Effector memory CD4-positive, alpha-beta T cell (primary cell): ENCODE measurements around the gene NTMT1.

Experiments used
- DNase-seq, 3 donors: peaks; one replicate each; pipeline ENCODE4 v3.0.0-alpha.2; 2020
- H3K27ac ChIP-seq: 2 replicates; pipeline ENCODE4 v1.7.0; 2013; ENCODE audit warnings: mild to moderate bottlenecking, low read length, moderate library complexity; ENCODE audit not compliant: insufficient read depth, poor library complexity, severe bottlenecking
- H3K27me3 ChIP-seq: replicated peaks from 2 replicates; pipeline ENCODE4 v1.7.0; 2013; ENCODE audit warnings: mild to moderate bottlenecking, low read length; ENCODE audit not compliant: insufficient read depth, control insufficient read depth, poor library complexity, severe bottlenecking
- H3K36me3 ChIP-seq: 2 replicates; pipeline ENCODE4 v1.7.0; 2013; ENCODE audit warnings: mild to moderate bottlenecking, low read length, moderate library complexity; ENCODE audit not compliant: control insufficient read depth, insufficient read depth
- H3K4me1 ChIP-seq: 2 replicates; pipeline ENCODE4 v1.7.0; 2013; ENCODE audit warnings: low read length, mild to moderate bottlenecking; ENCODE audit not compliant: control insufficient read depth, insufficient read depth, poor library complexity, severe bottlenecking
- H3K4me3 ChIP-seq: 2 replicates; pipeline ENCODE4 v1.7.0; 2013; ENCODE audit warnings: low read length, low read depth, mild to moderate bottlenecking; ENCODE audit not compliant: insufficient read depth, poor library complexity, severe bottlenecking
- H3K9me3 ChIP-seq: 2 replicates; pipeline ENCODE4 v1.7.0; 2013; ENCODE audit warnings: mild to moderate bottlenecking, low read length, moderate library complexity; ENCODE audit not compliant: control insufficient read depth
- total RNA-seq, 3 donors: gene quantifications; one replicate each; lab custom pipeline; 2026; lab: John Stamatoyannopoulos, UW

NTMT1 gene, protein sequence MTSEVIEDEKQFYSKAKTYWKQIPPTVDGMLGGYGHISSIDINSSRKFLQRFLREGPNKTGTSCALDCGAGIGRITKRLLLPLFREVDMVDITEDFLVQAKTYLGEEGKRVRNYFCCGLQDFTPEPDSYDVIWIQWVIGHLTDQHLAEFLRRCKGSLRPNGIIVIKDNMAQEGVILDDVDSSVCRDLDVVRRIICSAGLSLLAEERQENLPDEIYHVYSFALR
- 24.6 to 36.8 (median 26.8) reads per million in 3 donors for total RNA-seq

DNA sequence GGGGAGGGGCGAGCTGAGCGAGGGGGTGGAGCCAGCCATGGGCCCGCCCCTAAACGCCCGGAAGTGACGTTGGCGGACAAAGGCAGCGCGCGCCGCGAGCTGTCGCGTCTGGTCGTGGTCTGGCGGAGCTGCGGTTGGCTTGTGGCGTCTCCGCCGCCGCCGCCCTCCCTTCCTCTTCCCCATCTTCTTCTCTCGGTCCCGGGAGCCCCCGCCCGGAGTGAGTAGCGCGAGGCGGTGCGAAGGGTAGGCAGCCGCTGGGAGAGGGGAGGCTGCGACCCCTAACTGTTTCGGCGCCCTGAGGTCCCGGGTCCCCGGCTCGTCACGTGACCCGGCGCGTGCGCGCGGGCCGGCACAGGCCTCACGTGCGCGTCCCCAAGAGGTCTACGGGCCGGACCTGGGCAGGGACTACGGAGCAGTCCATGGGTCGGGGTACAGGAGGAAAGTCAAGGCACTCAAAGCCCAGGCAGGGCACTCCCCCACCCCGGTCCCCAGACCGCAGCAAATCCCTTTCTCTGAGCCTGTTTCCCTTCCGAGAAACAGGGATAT, at the start of gene NTMT1:
Gene NTMT1, plus strand, starts transcription at position 85 of the 546 bp plus-strand sequence. CDS start 6,541 bp downstream, outside the sequence.
- Histone ChIP-seq H3K27ac (peak within 1 kb of the TSS; percentile 94), H3K4me1 (peaks cover 43% of the 10 kb centered on the region), H3K9me3 (no peaks in the 10 kb centered on the region), H3K36me3 (no peaks in the 10 kb centered on the region), H3K4me3 (peak within 1 kb of the TSS; percentile 86), H3K27me3 (peaks cover 9% of the 10 kb centered on the region)
- DNase-seq, result peak; percentile 88 to 91 (median 91)

DNA sequence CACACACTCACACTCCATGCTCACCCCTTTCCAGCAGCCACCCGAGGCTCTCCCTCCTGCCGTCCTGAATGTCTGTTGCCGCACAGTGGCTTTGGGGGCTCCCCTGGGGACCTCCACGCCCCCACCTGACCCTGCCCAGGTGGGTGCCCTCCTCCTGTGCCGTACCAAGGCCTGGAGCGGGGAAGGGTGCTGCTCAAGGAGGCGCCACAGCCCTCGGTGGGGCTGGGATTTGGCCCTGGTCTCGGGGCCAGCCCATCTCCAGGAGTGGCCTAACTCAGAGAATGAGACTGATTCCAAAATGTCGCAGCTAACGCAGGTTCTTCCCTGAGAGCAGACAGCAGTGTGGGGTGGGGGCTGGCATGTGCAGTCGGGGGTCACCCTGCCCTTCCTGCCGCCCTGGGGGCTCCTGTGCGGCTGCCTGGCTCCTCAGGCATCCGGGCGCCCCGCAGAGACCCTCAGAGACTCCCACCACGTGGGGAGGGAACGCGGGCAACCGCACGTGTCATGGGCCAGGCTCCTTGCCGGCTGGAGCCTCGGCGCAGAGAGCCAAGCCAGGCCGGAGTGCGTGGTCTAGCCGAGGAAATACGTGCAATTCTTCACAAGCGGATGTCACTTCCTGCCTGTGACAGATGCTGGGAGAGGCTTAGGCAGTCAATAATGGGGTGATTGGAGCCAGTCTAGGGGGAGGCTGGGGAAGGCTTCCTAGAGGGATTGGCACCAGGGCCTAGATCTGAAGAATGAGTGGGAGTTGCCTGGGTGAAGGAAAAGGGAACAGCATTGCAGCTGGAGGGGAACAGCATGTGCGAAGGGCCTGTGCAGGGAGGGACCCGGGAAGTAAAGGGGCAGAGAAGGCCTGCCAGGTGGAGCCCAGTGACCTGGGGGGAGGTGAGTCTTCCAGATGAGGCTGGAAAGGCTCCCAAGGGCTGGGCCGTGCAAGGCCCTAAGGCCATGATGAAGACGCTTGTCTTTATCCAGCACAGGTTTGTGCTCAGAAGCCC, 49.1 kb upstream of the NTMT1 start:
- Histone ChIP-seq H3K4me3 (no peak overlapping the region), H3K27ac (no peak overlapping the region), H3K4me1 (peaks cover 14% of the 10 kb centered on the region), H3K27me3 (no peaks in the 10 kb centered on the region), H3K36me3 (no peaks in the 10 kb centered on the region), H3K9me3 (no peaks in the 10 kb centered on the region)
- DNase-seq, result no peak

DNA sequence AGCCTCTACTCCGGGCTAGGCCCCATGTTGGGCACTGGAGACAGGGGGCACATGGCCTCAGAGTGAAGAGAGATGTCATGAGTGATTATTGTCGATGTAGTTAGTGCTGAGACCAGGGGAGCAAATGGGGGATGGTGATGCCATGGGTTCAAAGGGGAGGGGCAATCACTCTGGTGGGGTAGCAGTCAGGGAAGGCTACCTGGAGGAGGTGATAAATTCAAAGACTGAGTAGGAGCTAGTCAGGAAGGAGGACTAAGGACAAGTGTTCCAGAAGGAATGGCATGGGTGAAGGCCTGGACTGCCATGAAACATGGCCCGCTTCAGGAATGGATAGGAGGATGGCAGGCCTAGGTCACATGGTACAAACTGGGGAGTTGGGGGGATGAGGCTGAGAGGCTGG, 46.7 kb upstream of the NTMT1 start:
- Histone ChIP-seq H3K4me3 (no peak overlapping the region), H3K9me3 (no peaks in the 10 kb centered on the region), H3K27ac (no peak overlapping the region), H3K27me3 (no peaks in the 10 kb centered on the region), H3K4me1 (peaks cover 30% of the 10 kb centered on the region), H3K36me3 (no peaks in the 10 kb centered on the region)
- DNase-seq, result no peak

DNA sequence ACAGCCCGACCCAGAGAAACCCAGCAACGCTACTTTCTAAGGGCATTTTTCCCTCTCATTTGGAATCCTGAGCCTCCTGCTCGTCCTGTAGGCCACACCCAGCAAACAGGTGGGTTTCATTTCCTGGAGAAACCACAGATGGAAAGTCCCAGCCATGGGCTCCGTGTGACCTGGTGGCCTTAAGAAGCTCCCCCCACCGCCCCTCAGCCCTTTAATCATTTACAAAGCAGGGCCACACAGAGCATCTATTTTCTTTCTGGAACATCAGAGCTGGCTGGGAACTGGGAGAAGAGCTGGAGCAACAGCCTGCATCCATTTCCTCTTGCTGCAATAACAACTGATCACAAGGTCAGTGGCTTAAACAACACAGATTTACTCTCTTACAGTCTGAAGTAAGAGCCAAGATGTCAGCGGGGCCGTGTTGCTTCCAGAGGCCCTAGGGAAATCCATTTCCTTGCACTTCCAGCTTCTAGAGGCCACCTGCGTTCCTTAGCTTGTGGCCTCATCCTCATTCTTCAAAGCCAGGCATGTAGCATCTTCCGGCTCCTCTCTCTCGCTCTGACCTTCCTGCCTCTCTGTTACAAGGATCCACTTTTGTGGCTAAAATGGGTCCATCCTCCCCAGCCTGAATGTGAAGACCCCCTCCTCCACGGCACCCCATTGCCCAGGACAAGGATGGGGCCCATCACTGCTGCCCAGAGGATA, 45.6 kb upstream of the NTMT1 start:
- DNase-seq, result peak in 1 of 3 donors; percentile 18
- peaks cover 34% of the 10 kb centered on the region for H3K4me1 ChIP-seq
- H3K4me3 ChIP-seq, result no peak overlapping the region

DNA sequence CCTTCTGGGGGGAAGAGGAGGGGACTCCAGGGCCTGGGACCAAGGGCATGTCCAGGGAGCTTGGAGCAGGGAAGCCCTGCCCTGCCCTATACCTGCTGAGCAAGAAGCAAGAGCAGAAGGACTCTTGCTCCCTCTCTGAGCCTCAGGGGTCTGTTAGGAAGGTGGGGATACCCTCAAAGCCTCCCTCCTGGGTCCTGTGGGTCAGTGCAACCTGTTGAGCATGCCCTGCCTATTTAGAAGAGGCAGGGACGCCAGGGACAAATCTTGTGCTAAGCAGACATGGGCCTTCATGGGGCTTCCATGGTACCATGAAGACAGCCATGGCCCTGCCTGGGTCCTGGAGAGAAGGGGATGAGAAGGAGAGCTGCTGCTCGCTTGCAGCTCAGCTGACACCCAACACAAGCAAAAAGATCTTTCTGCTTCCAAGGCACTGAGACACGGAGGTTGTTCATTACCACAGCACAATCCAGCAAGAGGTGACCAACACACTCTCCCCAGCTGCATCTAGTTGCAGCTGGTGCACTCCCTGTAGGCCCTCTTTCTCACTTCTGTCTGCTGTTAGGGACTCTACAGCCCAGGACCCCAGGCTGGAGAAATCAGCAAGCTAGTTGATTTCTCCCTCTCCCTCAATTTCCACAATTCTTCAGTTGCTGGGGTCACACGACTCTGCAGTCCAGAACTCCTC, 44.3 kb upstream of the NTMT1 start:
- no peak overlapping the region for H3K27ac ChIP-seq
- no peak for DNase-seq
- no peak overlapping the region for H3K4me3 ChIP-seq
- H3K36me3 ChIP-seq, result no peaks in the 10 kb centered on the region
- no peaks in the 10 kb centered on the region for H3K9me3 ChIP-seq
- H3K27me3 ChIP-seq, result no peaks in the 10 kb centered on the region
- H3K4me1 ChIP-seq, result peaks cover 34% of the 10 kb centered on the region

More for the DNA sequence above, 45.6 kb upstream of the NTMT1 start:
- Histone ChIP-seq H3K27ac (no peak overlapping the region), H3K27me3 (no peaks in the 10 kb centered on the region), H3K36me3 (no peaks in the 10 kb centered on the region), H3K9me3 (no peaks in the 10 kb centered on the region)

DNA sequence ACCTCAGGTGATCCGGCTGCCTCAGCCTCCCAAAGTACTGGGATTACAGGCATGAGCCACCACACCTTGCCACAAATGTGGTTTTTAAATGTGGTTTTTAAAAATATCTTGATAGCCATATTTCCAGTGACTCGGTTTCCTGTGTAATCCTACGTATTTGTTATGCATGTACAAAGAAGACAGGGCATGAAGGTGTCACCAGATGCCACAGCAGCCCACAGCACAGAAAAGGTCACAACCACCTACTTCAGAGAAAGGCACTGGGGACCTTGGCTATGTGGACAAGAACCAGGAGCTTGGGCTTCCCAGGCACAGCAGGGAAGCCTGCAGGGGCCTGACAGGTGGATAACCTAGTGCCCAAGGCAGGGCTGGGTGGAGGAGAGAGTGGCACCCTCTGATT, 43.1 kb upstream of the NTMT1 start:
- H3K9me3 ChIP-seq, result no peaks in the 10 kb centered on the region
- peaks cover 34% of the 10 kb centered on the region for H3K4me1 ChIP-seq
- DNase-seq, result no peak
- H3K27me3 ChIP-seq, result no peaks in the 10 kb centered on the region
- H3K27ac ChIP-seq, result no peak overlapping the region
- no peak overlapping the region for H3K4me3 ChIP-seq
- H3K36me3 ChIP-seq, result no peaks in the 10 kb centered on the region

DNA sequence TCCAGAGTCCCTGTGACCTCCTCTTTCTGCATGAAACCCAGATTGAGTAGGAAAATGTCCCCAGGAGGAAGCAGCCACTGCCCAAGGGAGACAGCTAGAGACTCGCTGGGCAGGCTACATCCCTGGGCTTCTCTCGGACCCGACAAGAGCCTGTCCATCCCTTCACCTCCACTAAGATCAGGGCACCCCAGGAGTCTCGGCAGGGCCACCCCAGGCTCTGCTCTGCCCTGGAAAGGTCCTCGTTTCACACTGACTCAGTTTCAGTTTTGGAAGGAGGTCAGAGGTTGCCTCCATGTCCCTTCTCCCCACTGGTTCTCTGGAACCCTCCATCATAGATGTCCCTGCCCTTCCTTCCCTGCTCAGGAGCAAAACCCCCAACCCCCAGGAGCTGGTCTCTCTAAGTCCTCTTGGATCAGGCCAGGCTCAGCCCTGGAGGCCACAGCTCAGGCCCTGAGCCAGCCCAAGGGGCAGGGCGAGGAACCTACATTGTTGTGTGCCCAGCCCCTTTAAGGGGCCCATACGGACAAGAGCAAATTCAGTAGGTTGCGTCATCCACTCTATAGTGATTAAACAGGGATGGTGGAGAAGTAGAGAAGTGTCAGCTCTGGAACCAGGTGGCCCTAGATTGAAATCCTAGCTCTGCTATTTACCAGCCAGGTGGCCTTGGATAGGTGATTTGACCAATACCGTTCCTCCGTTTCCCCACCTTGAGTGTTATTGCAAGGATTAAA, 42.5 kb upstream of the NTMT1 start:
- H3K4me3 ChIP-seq, result no peak overlapping the region
- no peaks in the 10 kb centered on the region for H3K36me3 ChIP-seq
- H3K4me1 ChIP-seq, result peaks cover 34% of the 10 kb centered on the region
- H3K9me3 ChIP-seq, result no peaks in the 10 kb centered on the region
- no peaks in the 10 kb centered on the region for H3K27me3 ChIP-seq
- H3K27ac ChIP-seq, result no peak overlapping the region
- no peak for DNase-seq

DNA sequence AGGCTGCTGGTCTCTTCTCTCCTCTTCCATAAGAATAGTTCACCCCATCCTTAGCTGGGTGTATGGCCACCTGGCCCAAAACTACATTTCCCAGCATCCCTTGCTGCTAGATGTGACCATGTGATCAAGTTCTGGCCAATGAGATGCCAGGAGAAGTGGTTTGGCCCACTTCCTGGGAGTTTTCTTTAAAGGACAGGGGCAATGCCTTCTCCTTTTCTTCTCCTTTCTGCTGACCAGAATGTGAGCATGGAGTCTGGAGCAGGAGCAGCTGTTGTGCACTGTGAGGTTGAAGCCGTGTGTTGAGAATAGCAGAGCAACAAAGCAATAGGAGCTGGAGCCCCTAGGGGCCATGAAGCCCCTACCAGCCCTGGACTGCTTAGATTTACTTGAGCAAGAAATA, 41.8 kb upstream of the NTMT1 start:
- Histone ChIP-seq H3K4me1 (peaks cover 34% of the 10 kb centered on the region), H3K27ac (no peak overlapping the region), H3K36me3 (no peaks in the 10 kb centered on the region), H3K4me3 (no peak overlapping the region), H3K27me3 (no peaks in the 10 kb centered on the region), H3K9me3 (no peaks in the 10 kb centered on the region)
- peak; percentile 30 to 63 (median 32) for DNase-seq

DNA sequence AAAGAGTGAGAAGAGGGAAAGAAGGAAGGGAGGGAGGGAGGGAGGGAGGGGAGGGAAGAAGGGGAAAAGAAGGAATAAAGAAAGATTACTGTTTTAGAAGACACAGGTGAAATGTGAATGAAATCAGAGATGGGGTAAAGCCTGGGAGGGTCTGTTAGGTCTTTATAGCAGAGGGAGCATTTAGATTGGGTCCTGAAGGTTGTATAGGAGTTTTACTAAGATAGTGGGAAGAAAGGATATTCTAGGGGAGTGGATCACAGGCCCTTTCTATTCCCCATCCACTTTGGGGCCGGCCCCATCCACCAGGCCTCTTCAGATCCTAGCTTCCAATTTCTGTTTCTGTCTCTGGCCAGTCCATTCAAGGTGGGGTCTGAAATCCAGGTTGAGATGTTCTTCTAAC, 40.6 kb upstream of the NTMT1 start:
- Histone ChIP-seq H3K4me3 (no peak overlapping the region), H3K27me3 (no peaks in the 10 kb centered on the region), H3K27ac (no peak overlapping the region), H3K9me3 (no peaks in the 10 kb centered on the region), H3K36me3 (no peaks in the 10 kb centered on the region), H3K4me1 (peaks cover 25% of the 10 kb centered on the region)
- no peak for DNase-seq
